Stimulated activated CD4-positive, alpha-beta T cell treated with anti-CD3 and anti-CD28 coated beads, Interleukin-12 subunit alpha, Interleukin-12 subunit beta, amount 100 ng/mL, for 4 hours (primary cell): ENCODE data around the gene OR52N1.
A peak's percentile ranks its signal among the peaks of the same experiment; 100 is the strongest.

ENCODE experiments used
- DNase-seq: peaks from one replicate; pipeline ENCODE4 v3.0.0-alpha.2; 2020

Gene OR52N1

GRCh38 chr11:5791165-5791564, at the start of gene OR52N1:
Gene OR52N1, minus strand, starts transcription at chr11:5791265. Its CDS starts 2,449 bp downstream, at chr11:5788816.
- DNase-seq, result no peak

GRCh38 chr11:5837695-5838094, 46.6 kb upstream of the OR52N1 start:
- no peak for DNase-seq

- no peak for DNase-seq
These were observed 42.4 kb upstream of the OR52N1 start for GRCh38 chr11:5833446-5833845.

- DNase-seq, result no peak
These were observed 40.2 kb upstream of the OR52N1 start for GRCh38 chr11:5831196-5831829.

- no peak for DNase-seq
These were observed 27.3 kb upstream of the OR52N1 start for GRCh38 chr11:5818245-5818886.

GRCh38 chr11:5815534-5815933, 24.5 kb upstream of the OR52N1 start:
- DNase-seq, result no peak

- DNase-seq, result no peak
These were observed 19.1 kb upstream of the OR52N1 start for GRCh38 chr11:5809905-5810795.

- no peak for DNase-seq
These were observed 18.1 kb upstream of the OR52N1 start for GRCh38 chr11:5809122-5809519.

GRCh38 chr11:5808500-5809121, 17.5 kb upstream of the OR52N1 start, which contains the start of gene OR52N2:
Gene OR52N2, plus strand, starts transcription at chr11:5808924. Its CDS starts 11,412 bp downstream, at chr11:5820336.
- DNase-seq, result peak; percentile 54

GRCh38 chr11:5807580-5807979, 16.5 kb upstream of the OR52N1 start:
- no peak for DNase-seq

- DNase-seq, result no peak
These were observed 12.9 kb upstream of the OR52N1 start for GRCh38 chr11:5803982-5804381.

GRCh38 chr11:5796541-5796940, 5.5 kb upstream of the OR52N1 start:
- DNase-seq, result no peak

- DNase-seq, result no peak
These were observed 7.8 kb downstream of the OR52N1 start, which contains the start of gene OR52N5 for GRCh38 chr11:5783255-5783654. Gene OR52N5, minus strand, starts transcription at chr11:5783355. Its CDS starts 4,721 bp downstream, at chr11:5778634.

GRCh38 chr11:5767056-5767455, 24.0 kb downstream of the OR52N1 start:
- DNase-seq, result no peak

GRCh38 chr11:5753943-5754342, 37.1 kb downstream of the OR52N1 start, which contains the start of gene OR52N4:
Gene OR52N4, plus strand, starts transcription at chr11:5754243. Its CDS starts 498 bp downstream, at chr11:5754741.
- DNase-seq, result no peak

- no peak for DNase-seq
These were observed 41.2 kb downstream of the OR52N1 start for GRCh38 chr11:5749836-5750235.

- DNase-seq, result no peak
These were observed 44.5 kb downstream of the OR52N1 start for GRCh38 chr11:5746614-5747013.

- DNase-seq, result no peak
These were observed 52.6 kb downstream of the OR52N1 start for GRCh38 chr11:5738431-5738830.

- DNase-seq, result no peak
These were observed 53.2 kb downstream of the OR52N1 start for GRCh38 chr11:5737670-5738392.

GRCh38 chr11:5737091-5737490, 54.0 kb downstream of the OR52N1 start:
- no peak for DNase-seq
